WTC11 (cell line): ENCODE results near the gene CPD. TPM values are rescaled to one million over a fixed set of nuclear protein-coding genes. Genes with fewer than 3 reads are reported as not detected.

Source experiments
- ATAC-seq: fragments of 200-7000 bp; cut with Tn5 transposase; 2 replicates; pipeline ENCODE4 v1.10.0; 2021; ENCODE audit warnings: mild to moderate bottlenecking, moderate library complexity
- CTCF ChIA-PET: fragments of 300-600 bp; sonication (Branson Sonifier 250); formaldehyde crosslinking; loops from one replicate; lab custom pipeline; 2021; ENCODE audit warnings: antibody characterized with exemption; lab: Charles Lee
- POLR2A ChIA-PET: fragments of 350-600 bp; sonication (Branson Sonifier 250); formaldehyde crosslinking; loops from one replicate; lab custom pipeline; 2021; ENCODE audit warnings: antibody characterized with exemption; lab: Charles Lee
- DNase-seq: peaks from one replicate; pipeline ENCODE4 v3.0.0; 2021; ENCODE audit warnings: low spot score
- H3K27ac Mint-ChIP-seq: 2 replicates; pipeline ENCODE4 v1.8.0; 2021; ENCODE audit warnings: mixed read lengths
- H3K27me3 Mint-ChIP-seq: 2 replicates; pipeline ENCODE4 v1.8.0; 2021; ENCODE audit warnings: low read depth, mild to moderate bottlenecking, moderate library complexity, mixed read lengths
- H3K36me3 Mint-ChIP-seq: 2 replicates; pipeline ENCODE4 v1.8.0; 2021; ENCODE audit warnings: mixed read lengths
- H3K4me1 Mint-ChIP-seq: 2 replicates; pipeline ENCODE4 v1.8.0; 2022; ENCODE audit warnings: mixed read lengths
- H3K4me3 Mint-ChIP-seq: 2 replicates; pipeline ENCODE4 v1.8.0; 2021; ENCODE audit warnings: mild to moderate bottlenecking, moderate library complexity, mixed read lengths
- H3K9me3 Mint-ChIP-seq: 2 replicates; pipeline ENCODE4 v1.8.0; 2021; ENCODE audit warnings: mixed read lengths
- ATF2 ChIP-seq: sonication (generic); formaldehyde crosslinking; IDR thresholded peaks from 2 replicates; pipeline ENCODE4 v1.8.1; 2022; ENCODE audit warnings: low read depth, missing genetic modification reagents, borderline replicate concordance
- ATF3 ChIP-seq: sonication (generic); formaldehyde crosslinking; conservative IDR thresholded peaks from 2 replicates; pipeline ENCODE4 v1.8.1; 2022; ENCODE audit warnings: mild to moderate bottlenecking, missing genetic modification reagents
- E2F5 ChIP-seq: sonication (generic); formaldehyde crosslinking; IDR thresholded peaks from 2 replicates; pipeline ENCODE4 v1.8.1; 2022; ENCODE audit warnings: mild to moderate bottlenecking, moderate library complexity, missing genetic modification reagents
- EMX1 ChIP-seq: fragments of 250-450 bp; sonication (Bioruptor Pico); IDR thresholded peaks from 2 replicates; pipeline ENCODE4 v1.8.0; 2021; ENCODE audit warnings: mild to moderate bottlenecking
- ETV6 ChIP-seq: sonication (generic); formaldehyde crosslinking; IDR thresholded peaks from 2 replicates; pipeline ENCODE4 v1.8.1; 2022; ENCODE audit warnings: mild to moderate bottlenecking, missing genetic modification reagents
- GABPB1 ChIP-seq: sonication (generic); formaldehyde crosslinking; IDR thresholded peaks from 2 replicates; pipeline ENCODE4 v1.8.1; 2023; ENCODE audit warnings: mild to moderate bottlenecking, missing genetic modification reagents
- GRHL2 ChIP-seq: fragments of 250-450 bp; sonication (Bioruptor Pico); IDR thresholded peaks from 2 replicates; pipeline ENCODE4 v1.8.0; 2022; ENCODE audit warnings: mild to moderate bottlenecking, moderate library complexity; ENCODE audit not compliant: insufficient replicate concordance, severe bottlenecking
- JAZF1 ChIP-seq: fragments of 250-450 bp; sonication (Bioruptor Pico); IDR thresholded peaks from 2 replicates; pipeline ENCODE4 v1.9.0; 2021; ENCODE audit warnings: moderate library complexity, mild to moderate bottlenecking, inconsistent platforms
- JUN ChIP-seq: sonication (generic); formaldehyde crosslinking; IDR thresholded peaks from 2 replicates; pipeline ENCODE4 v1.8.0; 2023; ENCODE audit warnings: mild to moderate bottlenecking, missing genetic modification reagents
- NFYB ChIP-seq: sonication (generic); formaldehyde crosslinking; conservative IDR thresholded peaks from 2 replicates; pipeline ENCODE4 v1.8.0; 2022; ENCODE audit warnings: low read depth, missing genetic modification reagents
- NR2C2 ChIP-seq: sonication (generic); formaldehyde crosslinking; IDR thresholded peaks from 2 replicates; pipeline ENCODE4 v1.8.0; 2022; ENCODE audit warnings: mild to moderate bottlenecking, missing genetic modification reagents
- RELA ChIP-seq: sonication (generic); formaldehyde crosslinking; IDR thresholded peaks from 2 replicates; pipeline ENCODE4 v1.8.1; 2022; ENCODE audit warnings: missing genetic modification reagents, mild to moderate bottlenecking, borderline replicate concordance
- RORB ChIP-seq: fragments of 250-450 bp; sonication (Bioruptor Pico); IDR thresholded peaks from 2 replicates; pipeline ENCODE4 v1.9.0; 2021; ENCODE audit warnings: mild to moderate bottlenecking
- TP53 ChIP-seq: sonication (generic); formaldehyde crosslinking; IDR thresholded peaks from 2 replicates; pipeline ENCODE4 v1.8.1; 2023; ENCODE audit warnings: mild to moderate bottlenecking, missing genetic modification reagents
- ZNF416 ChIP-seq: fragments of 250-450 bp; sonication (Bioruptor Pico); IDR thresholded peaks from 2 replicates; pipeline ENCODE4 v1.9.0; 2021; ENCODE audit warnings: mild to moderate bottlenecking, inconsistent platforms
- ZNF532 ChIP-seq: fragments of 250-450 bp; sonication (Bioruptor Pico); IDR thresholded peaks from 2 replicates; pipeline ENCODE4 v1.9.0; 2021; ENCODE audit warnings: mild to moderate bottlenecking, borderline replicate concordance
- total RNA-seq: library from RNA; stranded (reverse); gene quantifications from 3 replicates; pipeline ENCODE4 v1.2.3, GENCODE V29; 2021
- TF ChIP-seq, protein P1 (sequence below): sonication (generic); formaldehyde crosslinking; IDR thresholded peaks from 2 replicates; pipeline ENCODE4 v1.8.0; 2022; ENCODE audit warnings: mild to moderate bottlenecking, missing genetic modification reagents
- TF ChIP-seq, protein P2 (sequence below): sonication (generic); formaldehyde crosslinking; IDR thresholded peaks from 2 replicates; pipeline ENCODE4 v1.8.0; 2022; ENCODE audit warnings: missing genetic modification reagents
- TF ChIP-seq, protein P3 (sequence below): sonication (generic); formaldehyde crosslinking; IDR thresholded peaks from 2 replicates; pipeline ENCODE4 v1.8.0; 2023; ENCODE audit warnings: mild to moderate bottlenecking, missing genetic modification reagents

CPD gene
- total RNA-seq, 1 experiment from 2014 or later, result 36.1 TPM

DNA sequence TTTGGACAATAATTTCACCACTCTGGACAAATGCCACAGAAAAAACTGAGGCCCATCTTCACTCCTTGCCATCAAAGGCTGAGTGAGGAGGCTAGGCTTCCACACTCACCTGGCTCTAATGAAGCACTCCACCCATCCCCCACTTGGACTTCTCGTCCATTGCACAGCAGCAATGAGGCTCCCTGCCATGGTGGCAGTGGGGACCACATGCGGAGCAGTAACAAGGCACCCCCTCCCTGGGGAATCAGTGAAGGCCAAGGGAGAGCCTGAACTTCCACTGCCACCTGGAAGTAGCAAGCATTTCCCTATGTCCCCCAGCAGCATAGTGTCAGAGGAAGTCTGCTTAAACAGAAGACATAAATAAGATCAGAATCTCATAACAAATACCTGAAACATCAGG, 96.5 kb downstream of the CPD start:
- DNase-seq, result no peak
- TF ChIP-seq JAZF1 (CRISPR knock-in tag) (no peak), GRHL2 (no peak), ETV6 (no peak), EMX1 (CRISPR knock-in tag) (no peak), RORB (no peak), RELA (CRISPR knock-in tag) (no peak), ZNF532 (CRISPR knock-in tag) (no peak), ATF2 (CRISPR knock-in tag) (no peak), JUN (CRISPR knock-in tag) (no peak), TP53 (CRISPR knock-in tag) (no peak), NR2C2 (CRISPR knock-in tag) (no peak), ATF3 (CRISPR knock-in tag) (no peak), GABPB1 (no peak), E2F5 (CRISPR knock-in tag) (no peak), NFYB (no peak), ZNF416 (no peak)
- TF ChIP-seq, protein P1, sequence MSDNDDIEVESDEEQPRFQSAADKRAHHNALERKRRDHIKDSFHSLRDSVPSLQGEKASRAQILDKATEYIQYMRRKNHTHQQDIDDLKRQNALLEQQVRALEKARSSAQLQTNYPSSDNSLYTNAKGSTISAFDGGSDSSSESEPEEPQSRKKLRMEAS (CRISPR knock-in tag), result no peak
- TF ChIP-seq, protein P2, sequence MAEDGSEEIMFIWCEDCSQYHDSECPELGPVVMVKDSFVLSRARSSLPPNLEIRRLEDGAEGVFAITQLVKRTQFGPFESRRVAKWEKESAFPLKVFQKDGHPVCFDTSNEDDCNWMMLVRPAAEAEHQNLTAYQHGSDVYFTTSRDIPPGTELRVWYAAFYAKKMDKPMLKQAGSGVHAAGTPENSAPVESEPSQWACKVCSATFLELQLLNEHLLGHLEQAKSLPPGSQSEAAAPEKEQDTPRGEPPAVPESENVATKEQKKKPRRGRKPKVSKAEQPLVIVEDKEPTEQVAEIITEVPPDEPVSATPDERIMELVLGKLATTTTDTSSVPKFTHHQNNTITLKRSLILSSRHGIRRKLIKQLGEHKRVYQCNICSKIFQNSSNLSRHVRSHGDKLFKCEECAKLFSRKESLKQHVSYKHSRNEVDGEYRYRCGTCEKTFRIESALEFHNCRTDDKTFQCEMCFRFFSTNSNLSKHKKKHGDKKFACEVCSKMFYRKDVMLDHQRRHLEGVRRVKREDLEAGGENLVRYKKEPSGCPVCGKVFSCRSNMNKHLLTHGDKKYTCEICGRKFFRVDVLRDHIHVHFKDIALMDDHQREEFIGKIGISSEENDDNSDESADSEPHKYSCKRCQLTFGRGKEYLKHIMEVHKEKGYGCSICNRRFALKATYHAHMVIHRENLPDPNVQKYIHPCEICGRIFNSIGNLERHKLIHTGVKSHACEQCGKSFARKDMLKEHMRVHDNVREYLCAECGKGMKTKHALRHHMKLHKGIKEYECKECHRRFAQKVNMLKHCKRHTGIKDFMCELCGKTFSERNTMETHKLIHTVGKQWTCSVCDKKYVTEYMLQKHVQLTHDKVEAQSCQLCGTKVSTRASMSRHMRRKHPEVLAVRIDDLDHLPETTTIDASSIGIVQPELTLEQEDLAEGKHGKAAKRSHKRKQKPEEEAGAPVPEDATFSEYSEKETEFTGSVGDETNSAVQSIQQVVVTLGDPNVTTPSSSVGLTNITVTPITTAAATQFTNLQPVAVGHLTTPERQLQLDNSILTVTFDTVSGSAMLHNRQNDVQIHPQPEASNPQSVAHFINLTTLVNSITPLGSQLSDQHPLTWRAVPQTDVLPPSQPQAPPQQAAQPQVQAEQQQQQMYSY, result no peak
- TF ChIP-seq, protein P3, sequence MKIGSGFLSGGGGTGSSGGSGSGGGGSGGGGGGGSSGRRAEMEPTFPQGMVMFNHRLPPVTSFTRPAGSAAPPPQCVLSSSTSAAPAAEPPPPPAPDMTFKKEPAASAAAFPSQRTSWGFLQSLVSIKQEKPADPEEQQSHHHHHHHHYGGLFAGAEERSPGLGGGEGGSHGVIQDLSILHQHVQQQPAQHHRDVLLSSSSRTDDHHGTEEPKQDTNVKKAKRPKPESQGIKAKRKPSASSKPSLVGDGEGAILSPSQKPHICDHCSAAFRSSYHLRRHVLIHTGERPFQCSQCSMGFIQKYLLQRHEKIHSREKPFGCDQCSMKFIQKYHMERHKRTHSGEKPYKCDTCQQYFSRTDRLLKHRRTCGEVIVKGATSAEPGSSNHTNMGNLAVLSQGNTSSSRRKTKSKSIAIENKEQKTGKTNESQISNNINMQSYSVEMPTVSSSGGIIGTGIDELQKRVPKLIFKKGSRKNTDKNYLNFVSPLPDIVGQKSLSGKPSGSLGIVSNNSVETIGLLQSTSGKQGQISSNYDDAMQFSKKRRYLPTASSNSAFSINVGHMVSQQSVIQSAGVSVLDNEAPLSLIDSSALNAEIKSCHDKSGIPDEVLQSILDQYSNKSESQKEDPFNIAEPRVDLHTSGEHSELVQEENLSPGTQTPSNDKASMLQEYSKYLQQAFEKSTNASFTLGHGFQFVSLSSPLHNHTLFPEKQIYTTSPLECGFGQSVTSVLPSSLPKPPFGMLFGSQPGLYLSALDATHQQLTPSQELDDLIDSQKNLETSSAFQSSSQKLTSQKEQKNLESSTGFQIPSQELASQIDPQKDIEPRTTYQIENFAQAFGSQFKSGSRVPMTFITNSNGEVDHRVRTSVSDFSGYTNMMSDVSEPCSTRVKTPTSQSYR (CRISPR knock-in tag), result no peak
- TF ChIP-seq, all 79 proteins: peak for 0
- Mint-ChIP-seq H3K4me1 (peaks cover 15% of the 10 kb centered on the region), H3K27me3 (peaks cover 4% of the 10 kb centered on the region), H3K27ac (no peak overlapping the region), H3K9me3 (no peaks in the 10 kb centered on the region), H3K36me3 (peaks cover 2% of the 10 kb centered on the region; the same call in 1 of the 2 replicates), H3K4me3 (no peak overlapping the region)
- ChIA-PET POLR2A (no interaction called here), CTCF (no interaction called here)
- no peak for ATAC-seq
